Liver (tissue), 9 donors: ENCODE measurements around the gene SLC6A3. TPM values are rescaled to one million over a fixed set of nuclear protein-coding genes. Genes with fewer than 3 reads are reported as not detected.

ENCODE experiments used
- DNase-seq: peaks from one replicate; pipeline ENCODE4 v3.0.0-alpha.2; 2017; ENCODE audit warnings: low spot score
- H3K27ac ChIP-seq, 2 donors: one replicate each; pipeline ENCODE4 v1.7.0; 2013; ENCODE audit warnings: inconsistent platforms in 2 of 2, low read length in 2 of 2, control low read depth in 1 of 2, low read depth in 1 of 2, mild to moderate bottlenecking in 1 of 2
- H3K27me3 ChIP-seq, 4 donors: one replicate each; pipeline versions ENCODE4 v1.6.1 to v1.7.0; 2013; ENCODE audit warnings: low read length in 3 of 4, inconsistent platforms in 1 of 4, mild to moderate bottlenecking in 1 of 4, moderate library complexity in 1 of 4; ENCODE audit not compliant: control insufficient read depth in 4 of 4, insufficient read depth in 4 of 4
- H3K36me3 ChIP-seq, 4 donors: one replicate each; pipeline versions ENCODE4 v1.6.1 to v1.7.0; 2013; ENCODE audit warnings: low read length in 3 of 4, mild to moderate bottlenecking in 3 of 4, low read depth in 1 of 4, moderate library complexity in 1 of 4; ENCODE audit not compliant: control insufficient read depth in 4 of 4, insufficient read depth in 3 of 4
- H3K4me1 ChIP-seq, 4 donors: one replicate each; pipeline versions ENCODE4 v1.6.1 to v1.7.0; 2013; ENCODE audit warnings: low read length in 3 of 4, mild to moderate bottlenecking in 3 of 4, moderate library complexity in 1 of 4; ENCODE audit not compliant: control insufficient read depth in 4 of 4, insufficient read depth in 4 of 4
- H3K4me3 ChIP-seq, 3 donors: one replicate each; pipeline versions ENCODE4 v1.6.1 to v1.7.0; 2013; ENCODE audit warnings: low read length in 3 of 3, control low read depth in 1 of 3, low read depth in 1 of 3, mild to moderate bottlenecking in 1 of 3
- H3K9ac ChIP-seq, 2 donors: one replicate each; pipeline ENCODE4 v1.7.0; 2013; ENCODE audit warnings: low read length in 2 of 2, mild to moderate bottlenecking in 2 of 2, moderate library complexity in 2 of 2, control low read depth in 1 of 2, low read depth in 1 of 2
- H3K9me3 ChIP-seq, 4 donors: one replicate each; pipeline versions ENCODE4 v1.6.1 to v1.7.0; 2013; ENCODE audit warnings: low read length in 3 of 4; ENCODE audit not compliant: control insufficient read depth in 4 of 4
- EGR1 ChIP-seq, 2 donors: IDR thresholded peaks; 2 replicates each; pipeline ENCODE4 v1.6.1; 2016 to 2018; ENCODE audit warnings: antibody characterized with exemption in 2 of 2, low read depth in 2 of 2
- FOXA1 ChIP-seq: IDR thresholded peaks from 2 replicates; pipeline ENCODE4 v1.6.1; 2016; ENCODE audit warnings: antibody characterized with exemption
- FOXA2 ChIP-seq: IDR thresholded peaks from 2 replicates; pipeline ENCODE4 v1.6.1; 2016; ENCODE audit warnings: antibody characterized with exemption
- GABPA ChIP-seq, 2 donors: IDR thresholded peaks in 1 of 2; conservative IDR thresholded peaks in 1 of 2; 2 replicates each; pipeline ENCODE4 v1.6.1; 2016; ENCODE audit warnings: antibody characterized with exemption in 2 of 2, mild to moderate bottlenecking in 1 of 2, moderate library complexity in 1 of 2
- HNF4A ChIP-seq, 2 donors: conservative IDR thresholded peaks; 2 replicates each; pipeline ENCODE4 v1.6.1; 2016; ENCODE audit warnings: antibody characterized with exemption in 2 of 2, mild to moderate bottlenecking in 2 of 2
- HNF4G ChIP-seq: IDR thresholded peaks from 2 replicates; pipeline ENCODE4 v1.6.1; 2016; ENCODE audit warnings: antibody characterized with exemption
- JUND ChIP-seq, 2 donors: IDR thresholded peaks; 2 replicates each; pipeline ENCODE4 v1.6.1; 2016; ENCODE audit warnings: antibody characterized with exemption in 2 of 2
- RXRA ChIP-seq, 2 donors: IDR thresholded peaks; 2 replicates each; pipeline ENCODE4 v1.6.1; 2017 to 2018; ENCODE audit warnings: antibody characterized with exemption in 2 of 2, mild to moderate bottlenecking in 1 of 2
- YY1 ChIP-seq: IDR thresholded peaks from 2 replicates; pipeline ENCODE4 v1.6.1; 2016; ENCODE audit warnings: antibody characterized with exemption, mild to moderate bottlenecking
- WGBS: extraction: QIAGEN DNeasy Blood & Tissue Kit; methylation state at CpG from one replicate; pipeline ENCODE4 v1.1.7; 2013; 5-methylcytosine and 5-hydroxymethylcytosine counted together
- polyA plus RNA-seq, 2 donors: library from polyadenylated mRNA; stranded (reverse) in 1 of 2; unstranded in 1 of 2; fragments of 200-250 nt in 1 of 2; fragments of >200 nt in 1 of 2; fragmentation: Nextera tagmentation in 1 of 2; extraction: Ambion mirVana in 1 of 2; gene quantifications; one replicate each; pipeline versions ENCODE4 v1.2.1 to v1.2.3, GENCODE V29; 2013 to 2015
- total RNA-seq, 2 donors: library from RNA; depleted of rRNA; stranded (reverse); fragments of >200 nt; gene quantifications; one replicate each; pipeline ENCODE4 v1.2.3, GENCODE V29; 2014
- TF ChIP-seq, protein P1 (sequence below): IDR thresholded peaks from 2 replicates; pipeline ENCODE4 v1.6.1; 2016; ENCODE audit warnings: antibody characterized with exemption
- TF ChIP-seq, protein P2 (sequence below): fragments of 150-350 bp; IDR thresholded peaks from 2 replicates; pipeline ENCODE4 v1.5.1; 2017; ENCODE audit warnings: improper control_type of control experiment, low read depth, low read length; ENCODE audit not compliant: missing input control
- TF ChIP-seq, protein P3 (sequence below): IDR thresholded peaks from 2 replicates; pipeline ENCODE4 v1.6.1; 2016; ENCODE audit warnings: antibody characterized with exemption, mild to moderate bottlenecking
- donor health status: healthy.
- donor health status: healthy.
- donor health status: healthy.
- donor health status: healthy.
- donor health status: healthy.

Gene SLC6A3
- total and polyA plus RNA-seq, 4 donors: not detected

DNA sequence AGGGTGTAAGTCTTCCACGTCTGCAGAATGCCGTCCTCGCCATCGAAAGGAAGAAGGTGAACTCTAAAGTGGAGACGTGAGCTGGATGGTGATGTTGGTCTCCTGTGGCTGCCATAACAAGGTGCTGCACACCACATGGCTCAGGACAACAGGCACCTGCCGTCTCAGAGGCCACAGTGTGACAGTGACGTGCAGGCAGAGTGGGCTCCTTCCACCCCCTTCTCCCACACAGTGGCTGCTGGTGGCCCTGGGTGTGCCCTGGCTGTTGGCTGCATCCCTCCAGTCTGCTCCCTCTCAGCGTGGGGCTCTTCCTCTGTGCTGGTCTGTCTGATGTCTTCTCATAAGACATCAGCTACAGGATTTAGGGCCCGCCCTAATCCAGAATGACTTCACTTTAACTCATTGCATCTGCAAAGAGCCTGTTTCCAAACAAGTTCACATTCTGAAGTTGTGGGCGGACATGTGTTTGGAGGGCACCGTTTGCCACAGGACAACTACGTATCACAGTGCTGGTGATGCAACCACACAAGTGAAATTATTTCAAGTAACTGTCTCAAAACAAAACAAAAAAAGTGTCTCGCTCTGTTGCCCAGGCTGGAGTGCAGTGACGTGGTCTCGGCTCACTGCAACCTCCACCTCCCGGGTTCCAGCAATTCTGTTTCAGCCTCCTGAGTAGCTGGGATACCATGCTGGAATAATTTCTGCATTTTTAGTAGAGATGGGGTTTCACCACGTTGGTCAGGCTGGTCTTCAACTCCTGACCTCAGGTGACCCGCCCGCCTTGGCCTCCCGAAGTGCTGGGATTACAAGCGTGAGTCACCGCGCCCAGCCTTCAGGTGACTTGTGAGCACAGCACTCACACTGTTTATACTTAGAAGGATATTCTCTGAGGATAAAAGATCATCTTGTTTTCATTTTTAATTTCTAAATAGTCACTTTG, 69.1 kb downstream of the SLC6A3 start:
- Histone ChIP-seq H3K36me3 (no peaks in the 10 kb centered on the region), H3K9me3 (no peaks in the 10 kb centered on the region), H3K9ac (no peak overlapping the region), H3K27me3 (peaks cover 0 to 3% (median 1%) of the 10 kb centered on the region in 4 donors), H3K4me3 (no peak overlapping the region), H3K27ac (no peak overlapping the region), H3K4me1 (peaks cover 0 to 7% (median under 1%) of the 10 kb centered on the region in 4 donors)
- WGBS: 78% methylated on average over 23 of the region's 23 CpGs
- TF ChIP-seq, protein P1, sequence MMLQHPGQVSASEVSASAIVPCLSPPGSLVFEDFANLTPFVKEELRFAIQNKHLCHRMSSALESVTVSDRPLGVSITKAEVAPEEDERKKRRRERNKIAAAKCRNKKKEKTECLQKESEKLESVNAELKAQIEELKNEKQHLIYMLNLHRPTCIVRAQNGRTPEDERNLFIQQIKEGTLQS: no peak
- TF ChIP-seq FOXA2: no peak
- TF ChIP-seq HNF4A (conservative IDR thresholded peaks at IDR 0.05): no peak
- TF ChIP-seq, protein P2, sequence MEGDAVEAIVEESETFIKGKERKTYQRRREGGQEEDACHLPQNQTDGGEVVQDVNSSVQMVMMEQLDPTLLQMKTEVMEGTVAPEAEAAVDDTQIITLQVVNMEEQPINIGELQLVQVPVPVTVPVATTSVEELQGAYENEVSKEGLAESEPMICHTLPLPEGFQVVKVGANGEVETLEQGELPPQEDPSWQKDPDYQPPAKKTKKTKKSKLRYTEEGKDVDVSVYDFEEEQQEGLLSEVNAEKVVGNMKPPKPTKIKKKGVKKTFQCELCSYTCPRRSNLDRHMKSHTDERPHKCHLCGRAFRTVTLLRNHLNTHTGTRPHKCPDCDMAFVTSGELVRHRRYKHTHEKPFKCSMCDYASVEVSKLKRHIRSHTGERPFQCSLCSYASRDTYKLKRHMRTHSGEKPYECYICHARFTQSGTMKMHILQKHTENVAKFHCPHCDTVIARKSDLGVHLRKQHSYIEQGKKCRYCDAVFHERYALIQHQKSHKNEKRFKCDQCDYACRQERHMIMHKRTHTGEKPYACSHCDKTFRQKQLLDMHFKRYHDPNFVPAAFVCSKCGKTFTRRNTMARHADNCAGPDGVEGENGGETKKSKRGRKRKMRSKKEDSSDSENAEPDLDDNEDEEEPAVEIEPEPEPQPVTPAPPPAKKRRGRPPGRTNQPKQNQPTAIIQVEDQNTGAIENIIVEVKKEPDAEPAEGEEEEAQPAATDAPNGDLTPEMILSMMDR: no peak
- DNase-seq: no peak

DNA sequence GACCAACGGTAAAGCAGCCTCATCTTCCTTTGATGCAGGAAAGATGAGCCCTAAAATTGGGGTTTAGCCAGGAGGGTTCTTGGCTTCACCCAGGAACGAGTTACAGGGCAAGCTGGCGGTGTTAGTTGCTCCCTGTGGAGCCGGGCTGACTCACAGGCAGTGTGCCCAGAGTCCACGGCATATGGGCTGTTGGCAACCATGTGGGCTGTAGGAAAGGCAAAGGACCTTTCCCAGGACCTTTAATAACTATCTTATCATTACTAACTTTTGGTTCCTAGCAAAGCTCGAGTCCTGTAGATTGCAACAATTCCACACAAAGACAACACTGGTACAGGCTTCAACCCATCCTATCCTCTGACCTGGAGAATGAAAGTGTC, 70.6 kb downstream of the SLC6A3 start:
- Histone ChIP-seq H3K36me3 (no peaks in the 10 kb centered on the region), H3K27ac (no peak overlapping the region), H3K4me3 (no peak overlapping the region), H3K4me1 (no peaks in the 10 kb centered on the region), H3K27me3 (peaks cover 0 to 3% (median 1%) of the 10 kb centered on the region in 4 donors), H3K9ac (no peak overlapping the region), H3K9me3 (no peaks in the 10 kb centered on the region)
- WGBS: 56% methylated on average over 6 of the region's 6 CpGs
- no peak for DNase-seq
- TF ChIP-seq FOXA1 (no peak), YY1 (no peak), JUND (IDR thresholded peaks at IDR 0.05) (no peak), RXRA (IDR thresholded peaks at IDR 0.05) (no peak), FOXA2 (no peak), EGR1 (IDR thresholded peaks at IDR 0.05; ENCODE audit: low read depth in 2 of 2) (no peak), HNF4G (no peak), GABPA (IDR thresholded peaks at IDR 0.05 in 1 of 2, conservative IDR thresholded peaks at IDR 0.05 in 1 of 2) (no peak)
- TF ChIP-seq, protein P3, sequence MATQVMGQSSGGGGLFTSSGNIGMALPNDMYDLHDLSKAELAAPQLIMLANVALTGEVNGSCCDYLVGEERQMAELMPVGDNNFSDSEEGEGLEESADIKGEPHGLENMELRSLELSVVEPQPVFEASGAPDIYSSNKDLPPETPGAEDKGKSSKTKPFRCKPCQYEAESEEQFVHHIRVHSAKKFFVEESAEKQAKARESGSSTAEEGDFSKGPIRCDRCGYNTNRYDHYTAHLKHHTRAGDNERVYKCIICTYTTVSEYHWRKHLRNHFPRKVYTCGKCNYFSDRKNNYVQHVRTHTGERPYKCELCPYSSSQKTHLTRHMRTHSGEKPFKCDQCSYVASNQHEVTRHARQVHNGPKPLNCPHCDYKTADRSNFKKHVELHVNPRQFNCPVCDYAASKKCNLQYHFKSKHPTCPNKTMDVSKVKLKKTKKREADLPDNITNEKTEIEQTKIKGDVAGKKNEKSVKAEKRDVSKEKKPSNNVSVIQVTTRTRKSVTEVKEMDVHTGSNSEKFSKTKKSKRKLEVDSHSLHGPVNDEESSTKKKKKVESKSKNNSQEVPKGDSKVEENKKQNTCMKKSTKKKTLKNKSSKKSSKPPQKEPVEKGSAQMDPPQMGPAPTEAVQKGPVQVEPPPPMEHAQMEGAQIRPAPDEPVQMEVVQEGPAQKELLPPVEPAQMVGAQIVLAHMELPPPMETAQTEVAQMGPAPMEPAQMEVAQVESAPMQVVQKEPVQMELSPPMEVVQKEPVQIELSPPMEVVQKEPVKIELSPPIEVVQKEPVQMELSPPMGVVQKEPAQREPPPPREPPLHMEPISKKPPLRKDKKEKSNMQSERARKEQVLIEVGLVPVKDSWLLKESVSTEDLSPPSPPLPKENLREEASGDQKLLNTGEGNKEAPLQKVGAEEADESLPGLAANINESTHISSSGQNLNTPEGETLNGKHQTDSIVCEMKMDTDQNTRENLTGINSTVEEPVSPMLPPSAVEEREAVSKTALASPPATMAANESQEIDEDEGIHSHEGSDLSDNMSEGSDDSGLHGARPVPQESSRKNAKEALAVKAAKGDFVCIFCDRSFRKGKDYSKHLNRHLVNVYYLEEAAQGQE: no peak
- TF ChIP-seq, protein P1: no peak
